Esophagus mucosa (tissue), 1 donor: Measurements from ENCODE around the gene HAGH. TPM values are rescaled to one million over a fixed set of nuclear protein-coding genes. Genes with fewer than 3 reads are reported as not detected.
A peak's percentile ranks its signal among the peaks of the same experiment; 100 is the strongest.
"Not testable (repeated sequence)": the region's sequence is repeated elsewhere in the genome, so short reads cannot be mapped to it uniquely, and the experiment has no call there.

ENCODE experiments used
- ATAC-seq: fragments of 200-7000 bp; cut with Tn5 transposase; one replicate; pipeline ENCODE4 v1.9.1; 2020
- total RNA-seq: library from RNA; stranded (reverse); gene quantifications from one replicate; pipeline ENCODE4 v1.2.4, GENCODE V29; 2023
- donor health status: DM: yes; HTN: yes; CAD: no.

Gene HAGH
- total RNA-seq, 1 donor from 2014 or later = 16.9 TPM

DNA sequence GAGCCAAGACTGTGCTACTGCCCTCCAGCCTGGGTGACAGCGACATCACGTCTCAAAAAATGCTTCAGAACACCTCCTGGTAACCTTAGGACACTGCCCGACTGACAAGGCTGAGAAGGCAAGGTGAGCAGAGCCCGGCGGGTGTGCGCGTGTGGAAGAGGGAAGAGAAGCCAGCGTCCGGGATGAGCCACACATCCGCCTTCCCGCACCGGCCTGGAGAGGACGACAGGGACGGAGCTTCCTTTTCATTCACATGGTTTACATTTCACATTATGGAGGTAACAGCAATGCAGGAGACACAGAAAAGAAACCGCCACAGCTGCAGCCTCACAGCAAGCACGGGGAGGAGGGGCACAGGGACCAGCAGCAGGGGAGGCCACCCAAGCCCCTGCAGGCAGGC lies 16.5 kb downstream of the HAGH start:
- ATAC-seq = no peak

DNA sequence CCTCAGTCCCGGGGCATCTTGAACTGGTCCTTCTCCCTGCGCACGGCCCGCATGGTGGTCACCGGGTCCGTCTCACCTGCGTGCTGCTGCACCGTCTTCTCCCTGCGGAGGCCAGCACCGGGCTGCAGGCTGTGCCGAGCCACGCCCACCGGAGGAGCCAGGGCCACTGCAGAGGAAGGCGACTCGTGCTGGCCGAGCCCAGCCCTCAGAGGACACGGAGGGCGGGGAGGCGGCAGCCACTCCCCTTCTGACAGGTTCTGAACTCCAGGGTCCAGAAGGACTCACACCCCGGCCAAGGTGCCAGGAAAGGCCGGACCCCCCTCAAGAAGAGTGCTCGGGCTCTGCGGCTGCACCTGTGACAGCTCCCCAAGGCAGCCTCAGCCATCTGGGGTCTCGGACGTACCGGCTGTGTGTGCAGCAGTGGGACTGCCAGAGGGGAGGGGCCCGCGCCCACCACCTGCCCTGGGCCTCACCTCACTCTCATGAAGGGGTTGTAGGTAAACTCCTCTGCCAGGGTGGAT lies 17.3 kb downstream of the HAGH start:
- ATAC-seq = peak; percentile 16

DNA sequence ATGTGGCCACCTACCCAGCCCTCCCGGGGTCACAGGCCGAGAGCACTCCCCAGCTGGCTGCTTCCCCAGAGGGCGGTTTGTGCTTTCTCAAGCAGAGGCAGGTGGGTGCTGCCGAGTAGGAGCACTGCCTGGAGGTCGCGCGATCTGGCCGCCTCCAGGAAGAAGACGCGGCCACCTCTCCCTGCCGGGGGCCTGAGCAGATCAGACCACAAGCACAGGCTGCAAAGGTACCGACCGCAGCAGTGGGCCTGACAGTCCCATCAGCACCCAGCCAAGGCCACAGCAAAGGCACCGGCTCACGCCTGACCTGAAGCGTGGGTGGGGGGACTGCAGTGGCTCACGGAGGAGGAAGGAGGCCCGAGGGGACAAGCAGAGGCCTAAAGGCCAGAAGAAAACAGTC lies 17.9 kb downstream of the HAGH start:
- no peak for ATAC-seq

DNA sequence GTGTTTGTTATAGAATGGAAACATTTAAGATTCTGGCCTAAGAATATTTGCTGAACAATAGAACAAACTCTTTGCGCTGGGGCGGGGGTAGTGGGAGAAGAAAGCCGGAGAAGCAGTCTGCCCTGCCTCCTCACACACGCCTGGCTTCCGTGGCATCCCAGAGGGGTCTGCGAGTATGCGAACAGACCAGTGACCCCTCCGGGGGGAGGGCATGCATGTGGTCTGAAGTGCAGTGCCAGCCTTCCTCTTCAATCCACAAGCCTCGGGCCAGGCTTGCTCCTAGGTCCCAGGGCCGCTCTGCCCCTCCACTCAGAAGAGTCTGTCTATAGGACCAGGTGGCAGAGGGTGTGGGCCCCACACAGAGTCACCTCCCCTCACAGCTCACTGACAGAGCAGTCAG lies 19.0 kb downstream of the HAGH start:
- ATAC-seq = no peak

DNA sequence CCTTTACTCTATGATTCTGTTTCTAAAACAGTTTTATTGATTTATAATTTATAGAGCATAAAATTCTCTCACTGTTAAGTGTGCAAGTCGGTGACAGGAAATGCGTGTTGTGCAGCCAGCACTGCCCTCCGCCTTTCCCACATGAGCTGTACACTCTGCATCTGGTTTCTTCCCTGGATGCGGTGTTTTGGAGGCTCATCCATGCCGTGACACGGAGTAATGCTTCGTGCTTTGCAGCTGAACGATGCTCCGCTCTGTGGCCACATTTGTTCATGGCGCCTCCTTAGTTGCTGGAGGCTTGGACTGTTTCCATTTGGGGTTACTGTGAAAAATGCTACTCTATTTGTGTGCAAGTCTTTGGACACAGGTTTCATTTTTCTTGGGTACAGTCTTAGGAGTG lies 25.9 kb downstream of the HAGH start:
- ATAC-seq = no peak

DNA sequence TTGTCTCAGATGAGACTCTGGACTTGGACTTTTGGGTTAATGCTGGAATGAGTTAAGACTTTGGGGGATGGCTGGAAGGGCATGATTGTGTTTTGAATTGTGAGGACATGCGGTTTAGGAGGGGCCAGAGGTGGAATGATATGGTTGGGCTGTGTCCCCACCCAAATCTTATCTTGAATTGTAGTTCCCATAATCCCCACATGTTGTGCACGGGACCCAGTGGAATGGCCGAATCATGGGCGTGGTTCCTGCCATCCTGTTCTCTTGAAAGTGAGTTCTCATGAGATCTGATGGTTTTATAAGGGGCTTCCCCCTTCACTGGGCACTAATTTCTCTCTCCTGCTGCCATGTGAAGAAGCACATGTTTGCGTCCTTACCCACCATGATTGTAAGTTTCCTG lies 27.4 kb downstream of the HAGH start:
- not testable (repeated sequence) for ATAC-seq

DNA sequence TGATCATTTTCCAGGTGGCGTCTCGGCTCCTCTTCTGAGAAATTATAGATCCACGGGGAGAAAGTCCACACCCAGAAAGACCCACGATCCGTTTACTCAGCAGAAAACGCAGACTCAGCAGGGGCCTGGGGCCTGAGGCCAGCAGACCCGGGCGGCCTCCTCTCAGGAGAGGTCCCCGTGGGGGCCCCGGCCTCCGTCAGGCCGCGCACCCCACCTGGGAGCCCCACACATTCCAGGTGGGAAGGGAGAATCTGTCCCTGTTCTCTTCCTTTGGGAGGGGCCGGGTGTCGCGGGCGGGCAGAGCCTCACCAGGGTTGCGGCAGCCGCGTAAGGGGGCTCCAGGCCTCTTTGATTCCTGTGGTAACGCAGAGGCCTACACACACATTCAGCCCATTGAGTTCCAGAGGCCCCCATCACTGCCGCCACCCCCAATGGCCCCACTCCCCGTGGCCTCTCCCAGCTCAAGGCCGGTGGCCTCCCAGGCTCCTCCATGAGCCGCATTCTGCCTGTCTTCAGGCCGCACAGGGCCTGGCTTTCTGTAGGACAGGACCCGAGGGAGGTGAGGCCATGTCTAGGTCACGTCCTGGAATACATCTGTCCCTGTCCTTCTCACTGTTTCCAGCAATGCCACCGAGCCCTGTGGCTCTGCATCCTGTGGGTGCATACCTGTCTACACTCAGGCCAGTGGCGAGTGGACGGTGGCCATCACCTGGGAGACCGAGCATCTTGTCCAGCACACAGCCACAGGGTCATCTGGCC lies 31.5 kb downstream of the HAGH start:
- ATAC-seq = no peak

DNA sequence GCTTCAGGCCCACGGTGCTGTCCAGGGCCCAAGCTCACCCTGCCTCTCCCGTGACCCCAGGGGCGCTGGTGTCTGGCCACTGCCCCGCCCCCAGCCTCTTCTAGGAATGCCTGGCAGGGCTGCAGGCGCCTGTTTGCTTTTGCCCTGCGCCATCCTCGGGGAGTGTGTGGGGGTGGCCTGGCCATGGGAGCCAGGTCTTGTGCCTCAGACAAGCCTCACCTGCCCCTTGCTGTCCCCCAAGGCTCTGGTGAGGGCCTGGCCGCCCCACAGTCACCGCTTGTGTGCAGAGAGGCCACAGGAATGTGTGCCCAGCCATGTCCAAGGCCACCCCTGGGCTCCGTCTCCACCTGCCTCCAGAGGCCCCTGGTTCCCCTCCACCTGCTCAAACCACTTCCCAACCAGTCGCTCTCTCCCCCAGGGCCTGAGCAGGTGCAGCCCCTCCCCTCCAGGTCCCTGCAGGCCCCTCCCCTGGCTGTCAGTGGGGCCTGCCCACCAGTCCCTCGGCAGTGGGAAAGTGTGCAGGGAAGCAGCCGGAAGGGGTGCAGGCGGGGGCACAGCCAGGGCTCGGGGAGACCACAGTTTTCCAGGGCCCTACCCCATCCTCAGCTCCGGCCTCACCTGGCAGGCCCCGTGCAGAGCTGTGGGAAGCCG lies 32.3 kb downstream of the HAGH start:
- peak; percentile 2 for ATAC-seq

DNA sequence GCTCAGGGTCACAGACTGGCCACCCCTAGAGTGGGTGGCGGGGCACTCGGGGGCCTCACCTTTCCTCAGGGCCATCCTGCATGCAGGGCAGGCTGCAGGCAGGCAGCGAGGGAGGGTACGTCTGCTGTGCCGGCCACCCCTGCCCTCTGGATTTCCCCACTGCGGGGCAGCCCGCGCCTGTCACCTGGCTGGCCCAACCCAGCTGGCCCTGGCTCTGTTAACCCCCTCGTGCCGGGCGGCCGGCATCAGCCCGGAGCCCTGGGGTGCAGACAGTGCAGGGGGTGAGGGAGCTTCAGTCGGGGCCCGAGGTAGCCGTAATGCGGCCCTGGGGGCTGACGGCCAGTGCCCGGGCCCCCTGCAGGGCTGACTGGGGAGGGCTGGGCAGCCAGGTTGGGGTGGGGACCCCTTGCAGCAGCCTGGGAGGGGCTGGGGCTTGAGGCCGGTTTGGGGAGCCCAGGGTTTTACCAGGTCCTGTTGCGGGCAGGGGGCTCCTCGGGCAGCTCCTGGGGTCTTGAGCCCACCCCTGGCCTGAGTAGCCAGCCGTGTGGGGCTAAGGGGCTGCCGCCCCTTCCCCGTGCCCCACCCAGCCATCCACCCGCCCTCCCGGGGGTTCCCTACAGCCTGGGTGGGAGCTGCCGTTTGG lies 32.9 kb downstream of the HAGH start, which contains the start of gene IGFALS:
Gene IGFALS (minus strand): TSS at position 128 of the 643 bp plus-strand sequence. CDS start 53 bp downstream, at position 75.
- ATAC-seq = peak; percentile 2

DNA sequence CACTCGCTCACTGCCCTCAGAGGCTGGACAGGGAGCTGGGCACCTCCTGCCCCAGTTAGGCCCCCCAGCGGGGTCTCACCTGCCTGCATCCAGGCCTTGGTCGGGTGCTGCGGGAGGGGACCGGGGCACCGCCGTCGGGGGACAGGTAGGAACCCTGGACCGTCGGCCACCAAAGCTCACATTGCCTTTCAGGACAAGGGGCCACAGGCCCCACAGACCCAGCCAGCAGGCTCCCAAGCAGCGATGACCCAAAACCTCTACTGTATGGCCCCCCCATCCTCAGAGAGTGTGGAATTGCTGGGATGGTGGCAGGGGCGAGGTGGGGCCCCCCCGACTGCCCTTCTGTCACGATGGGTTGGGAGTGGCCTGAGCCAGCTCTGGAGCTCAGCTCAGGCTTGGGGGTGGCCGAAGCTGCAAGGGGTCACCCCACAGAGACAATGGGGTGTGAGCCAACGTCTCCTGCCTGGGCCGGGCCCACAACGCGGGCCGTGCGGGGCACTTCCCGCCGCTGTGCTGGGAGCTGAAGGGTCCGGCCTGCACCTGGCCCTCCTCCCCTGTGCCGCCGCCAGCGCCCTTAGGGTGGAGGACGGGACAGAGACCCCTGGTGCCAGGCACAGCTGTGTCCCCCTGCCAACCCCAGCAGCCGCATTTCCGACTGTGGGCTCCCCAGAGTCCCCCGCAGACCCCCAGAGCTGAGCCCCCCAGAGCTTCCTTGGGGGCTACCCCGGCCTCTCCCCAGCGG lies 33.6 kb downstream of the HAGH start:
- ATAC-seq = no peak

DNA sequence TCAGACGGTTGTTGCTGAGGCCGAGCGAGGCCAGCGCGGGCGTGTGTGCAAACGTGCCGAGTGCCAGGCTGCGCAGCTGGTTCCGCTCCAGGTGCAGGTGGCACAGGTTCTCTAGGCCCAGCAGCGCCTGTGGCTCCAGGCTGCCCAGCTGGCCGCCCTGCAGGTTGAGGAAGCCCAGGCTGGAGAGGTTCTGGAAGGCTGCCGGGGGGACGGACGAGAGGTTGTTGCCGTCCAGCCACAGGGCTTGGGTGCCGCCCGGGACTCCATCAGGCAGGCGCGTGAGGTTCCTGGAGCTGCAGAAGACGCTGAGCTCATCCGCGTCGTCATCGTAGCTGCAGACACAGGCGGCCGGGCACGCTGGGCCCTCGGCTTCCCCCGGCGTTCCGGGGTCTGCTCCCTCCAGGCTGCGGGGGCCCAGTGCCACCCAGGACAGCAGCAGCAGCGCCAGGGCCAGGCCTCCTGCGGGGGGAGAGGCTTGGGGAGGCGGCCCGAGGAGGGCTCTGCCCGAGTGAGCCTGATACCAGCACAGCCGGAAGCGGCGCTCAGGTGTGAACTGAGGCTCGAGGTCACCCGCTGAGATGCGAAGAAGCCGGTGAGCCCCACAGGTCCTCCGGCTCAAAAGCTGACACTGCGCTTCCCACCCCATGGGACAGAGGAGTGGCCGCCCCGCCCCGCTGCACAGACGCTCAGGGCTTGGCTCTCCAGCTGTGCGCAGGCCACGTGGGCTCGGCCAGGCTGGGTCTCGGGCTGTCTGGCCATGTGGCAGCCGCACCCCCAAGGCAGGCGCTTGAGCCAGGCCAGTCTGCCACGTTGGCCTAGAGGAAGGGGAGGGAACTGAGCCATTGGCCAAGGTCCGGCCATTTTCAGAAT lies 34.4 kb downstream of the HAGH start:
- no peak for ATAC-seq

DNA sequence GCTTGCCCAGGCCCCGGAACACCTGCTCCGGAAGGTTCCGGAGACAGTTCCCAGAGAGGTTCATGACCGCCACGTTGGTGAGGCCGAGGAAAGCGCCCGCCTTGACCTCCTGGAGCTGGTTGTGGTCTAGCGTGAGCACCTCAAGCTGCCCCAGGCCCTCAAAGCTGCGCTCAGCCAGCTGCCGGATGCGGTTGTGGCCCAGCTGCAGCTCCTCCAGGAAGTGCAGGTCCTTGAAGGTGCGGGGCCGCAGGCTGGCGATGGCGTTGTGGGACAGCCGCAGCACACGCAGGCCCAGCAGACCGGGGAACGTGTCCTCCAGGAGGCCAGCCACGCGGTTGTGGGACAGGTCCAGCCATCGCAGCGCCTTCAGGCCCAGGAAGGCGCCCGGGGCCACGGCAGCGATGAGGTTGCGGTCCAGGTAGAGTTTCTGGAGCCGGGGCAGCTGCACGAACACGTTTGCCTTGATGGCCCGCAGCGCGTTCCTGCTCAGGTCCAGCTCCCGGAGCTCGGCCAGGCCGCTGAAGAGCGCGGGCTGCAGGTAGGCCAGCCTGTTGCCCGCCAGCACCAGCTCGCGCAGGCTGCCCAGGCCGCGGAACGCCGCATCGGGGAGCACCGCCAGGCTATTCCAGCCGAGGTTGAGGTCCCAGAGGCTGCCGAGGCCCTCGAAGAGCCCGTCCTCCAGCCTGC lies 35.2 kb downstream of the HAGH start:
- no peak for ATAC-seq

DNA sequence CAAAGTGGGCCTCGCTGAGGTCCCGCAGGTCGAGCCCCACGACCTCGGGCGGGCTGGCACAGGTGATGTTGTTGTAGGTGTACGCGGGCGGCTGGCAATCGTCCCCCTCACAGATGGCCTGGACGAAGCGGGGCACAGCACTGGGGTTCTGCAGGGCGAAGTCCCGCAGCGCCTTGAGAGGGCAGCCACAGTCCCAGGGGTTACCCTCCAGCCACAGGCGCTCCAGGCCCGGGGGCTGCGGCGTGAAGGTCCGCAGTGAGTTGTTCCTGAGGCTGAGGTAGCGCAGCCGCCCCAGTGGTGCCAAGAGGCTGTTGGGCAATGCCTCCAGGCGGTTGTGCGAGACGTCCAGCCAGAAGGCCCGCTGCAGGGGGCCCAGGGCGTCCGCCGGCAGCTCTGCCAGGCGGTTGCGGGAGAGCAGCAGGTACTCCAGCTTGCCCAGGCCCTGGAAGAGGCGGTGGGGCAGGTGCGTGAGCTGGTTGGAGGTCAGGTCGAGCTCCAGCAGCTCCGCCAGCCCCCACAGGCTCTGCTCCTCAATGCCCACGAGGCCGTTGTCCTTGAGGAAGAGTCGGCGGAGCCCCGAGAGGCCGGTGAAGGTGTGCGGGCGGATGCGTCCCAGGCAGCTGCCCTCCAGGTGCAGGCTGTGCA lies 35.9 kb downstream of the HAGH start:
- no peak for ATAC-seq

DNA sequence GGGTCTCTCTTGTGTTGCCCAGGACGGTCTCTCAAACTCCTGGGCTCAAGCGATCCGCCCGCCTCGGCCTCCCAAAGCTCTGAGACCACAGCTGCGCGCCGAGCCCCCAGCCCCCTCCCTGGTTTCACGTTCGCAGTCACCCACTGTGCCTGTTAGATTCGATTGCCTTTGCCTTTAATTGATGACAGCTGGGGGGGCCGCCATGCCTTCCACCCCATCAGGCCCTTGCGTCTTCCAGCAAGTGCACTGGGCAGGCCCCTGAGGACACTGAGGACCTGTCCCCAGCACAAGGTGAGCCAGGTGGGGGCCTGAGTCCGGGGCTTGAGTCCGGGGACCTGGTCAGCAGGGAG lies 36.4 kb downstream of the HAGH start:
- no peak for ATAC-seq

DNA sequence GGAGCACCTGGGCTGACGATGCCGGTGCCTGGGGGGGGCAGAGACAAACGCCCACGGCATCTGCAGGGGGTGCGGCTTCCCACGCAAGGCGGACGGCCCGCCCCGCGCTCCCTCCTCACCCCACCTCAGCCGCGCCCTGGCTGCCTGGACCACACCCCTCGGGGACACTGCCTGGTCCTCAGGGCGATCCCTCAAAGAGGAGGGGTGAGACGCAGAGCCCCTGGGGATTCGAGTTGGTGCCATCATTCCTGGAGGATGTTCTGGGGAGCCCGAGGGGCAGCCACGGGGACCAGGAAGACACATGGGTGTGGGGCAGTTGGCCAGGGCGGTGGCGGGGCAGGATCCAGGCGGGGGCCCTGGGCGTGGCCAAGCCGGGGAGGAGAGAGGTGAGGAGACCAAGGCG lies 37.0 kb downstream of the HAGH start:
- ATAC-seq = no peak

DNA sequence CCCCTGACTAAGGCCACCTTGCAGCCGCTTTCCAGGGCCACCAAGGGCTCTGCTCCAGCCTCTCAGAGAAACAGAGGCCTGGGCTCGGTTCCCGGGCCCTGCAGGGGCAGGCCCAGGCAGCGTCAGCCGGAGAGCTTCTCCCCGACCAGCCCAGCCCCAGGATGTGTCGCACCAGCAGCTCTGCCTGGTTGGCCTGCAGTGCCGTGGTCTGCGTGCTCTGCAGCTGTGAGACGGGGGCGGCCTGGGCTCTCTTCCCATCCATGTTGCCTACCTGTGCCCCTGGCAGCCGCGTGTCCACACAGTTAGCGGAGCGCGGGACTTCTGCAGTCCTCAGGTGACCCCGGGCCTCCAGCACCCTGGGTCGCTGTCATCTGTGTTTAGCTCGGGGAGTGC lies 37.9 kb downstream of the HAGH start:
- peak; percentile 67 for ATAC-seq

DNA sequence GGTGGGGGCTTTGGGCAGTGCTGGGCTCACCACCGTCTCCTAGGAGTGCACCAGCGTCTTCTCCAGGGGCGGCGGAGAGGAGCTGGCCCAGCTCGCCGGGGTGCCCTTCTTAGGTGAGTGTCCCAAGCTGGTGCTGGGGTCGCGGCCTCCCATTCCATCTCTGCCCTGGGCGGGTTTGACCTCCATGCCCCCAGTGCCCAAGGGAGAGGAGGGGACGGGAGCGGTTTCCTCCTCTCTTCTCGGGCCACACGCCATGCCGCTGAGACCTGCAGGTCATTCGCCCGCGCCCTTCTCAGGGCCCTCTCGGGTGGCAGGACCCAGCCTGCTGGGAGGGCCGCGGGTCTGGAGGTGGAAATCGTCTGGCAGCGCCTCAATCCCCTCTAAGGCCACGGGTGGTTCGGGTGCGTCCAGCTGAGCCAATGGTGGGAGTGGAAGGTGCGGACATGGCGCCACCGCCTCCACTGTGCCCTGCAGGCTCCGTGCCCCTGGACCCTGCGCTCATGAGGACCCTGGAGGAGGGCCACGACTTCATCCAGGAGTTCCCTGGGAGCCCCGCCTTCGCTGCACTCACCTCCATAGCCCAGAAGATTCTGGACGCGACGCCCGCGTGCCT lies 38.4 kb downstream of the HAGH start:
- no peak for ATAC-seq

DNA sequence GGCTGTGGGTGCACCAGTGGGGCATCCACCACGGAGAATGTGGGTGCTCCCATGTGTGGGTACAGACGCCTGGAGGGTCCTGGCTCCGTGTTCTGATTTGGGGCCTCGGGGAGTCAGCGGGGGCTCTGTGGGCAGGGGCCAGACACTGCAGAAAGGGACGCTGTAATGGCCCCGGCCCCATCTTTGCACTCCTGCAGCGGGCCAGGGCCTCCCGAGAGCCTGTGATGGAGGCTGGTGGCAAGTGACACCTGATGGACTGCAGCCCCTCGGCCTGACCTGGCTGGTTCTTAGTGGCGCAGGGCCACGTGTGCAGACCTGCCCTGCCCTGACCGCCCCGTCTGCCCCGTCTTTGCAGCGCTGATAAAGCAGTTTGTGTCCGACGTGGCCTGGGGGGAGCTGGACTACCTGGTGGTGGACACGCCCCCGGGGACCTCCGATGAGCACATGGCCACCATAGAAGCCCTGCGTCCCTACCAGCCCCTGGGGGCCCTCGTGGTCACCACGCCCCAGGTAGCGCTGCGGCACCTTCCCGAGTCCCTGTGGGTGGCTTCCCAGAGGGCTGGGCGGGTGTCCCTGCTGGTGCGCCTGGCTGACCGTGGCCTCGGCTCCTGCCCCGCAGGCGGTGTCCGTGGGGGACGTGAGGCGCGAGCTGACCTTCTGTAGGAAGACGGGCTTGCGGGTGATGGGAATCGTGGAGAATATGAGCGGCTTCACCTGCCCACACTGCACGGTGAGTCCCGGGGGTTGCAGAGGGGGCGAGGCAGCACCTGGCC lies 39.1 kb downstream of the HAGH start:
- ATAC-seq = no peak

DNA sequence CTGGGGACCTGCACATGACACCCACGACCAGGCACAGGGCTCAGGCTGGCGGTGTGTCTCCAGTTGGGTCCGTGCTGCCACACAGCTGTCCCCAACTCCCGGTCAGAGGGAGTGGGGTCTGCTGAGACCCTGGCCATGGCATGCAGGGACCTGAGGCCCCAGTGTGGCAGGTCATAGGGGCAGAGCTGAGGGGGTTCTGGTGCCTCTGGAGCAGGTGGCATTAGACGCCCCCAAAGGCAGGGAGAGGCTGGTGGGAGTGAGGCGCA lies 39.6 kb downstream of the HAGH start:
- no peak for ATAC-seq
